ENCODE data around the gene AJM1. TPM values are rescaled to one million over a fixed set of nuclear protein-coding genes. Genes with fewer than 3 reads are reported as not detected.
A peak's percentile ranks its signal among the peaks of the same experiment; 100 is the strongest.

The AJM1 gene
- total RNA-seq, 1 donor from 2014 or later, result 2.7 TPM

DNA sequence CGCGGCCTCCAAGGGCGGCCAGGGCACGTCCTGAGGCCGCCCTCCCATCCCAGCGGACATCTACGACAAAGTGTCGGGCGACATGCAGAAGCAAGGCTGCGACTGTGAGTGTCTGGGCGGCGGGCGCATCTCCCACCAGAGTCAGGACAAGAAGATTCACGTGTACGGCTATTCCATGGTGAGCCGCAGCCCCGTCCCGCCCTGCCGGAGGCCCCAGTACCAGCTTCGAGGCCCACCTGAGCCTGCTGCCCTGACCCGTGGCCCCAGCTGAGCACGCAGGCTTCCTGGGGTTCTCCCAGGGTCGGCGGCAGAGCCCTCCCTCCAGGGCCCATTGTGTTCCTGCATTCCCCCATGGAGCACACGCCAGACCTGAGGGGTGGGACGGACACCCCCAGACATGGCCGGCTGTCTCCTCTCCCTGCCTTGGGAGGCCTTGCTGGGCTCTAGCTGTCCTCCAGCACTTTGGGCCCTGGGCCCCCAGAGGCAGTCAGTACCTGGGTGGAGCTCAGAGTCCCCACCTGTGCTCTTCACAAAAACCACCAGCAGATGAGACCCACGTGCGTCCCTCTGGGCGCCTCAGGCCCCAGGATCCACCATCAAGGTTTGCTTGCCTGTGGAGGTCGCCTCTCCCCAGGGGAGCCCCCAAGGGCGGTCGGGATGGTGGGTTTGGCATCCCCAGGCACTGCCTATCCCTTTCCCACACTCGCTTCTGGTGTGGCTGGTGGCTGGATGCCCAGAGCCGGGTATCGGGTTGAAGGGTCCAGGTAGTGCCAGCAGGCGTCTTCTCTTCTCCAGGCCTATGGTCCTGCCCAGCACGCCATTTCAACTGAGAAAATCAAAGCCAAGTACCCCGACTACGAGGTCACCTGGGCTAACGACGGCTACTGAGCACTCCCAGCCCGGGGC, 7.9 kb downstream of the AJM1 start:
- Histone ChIP-seq H3K4me3 (peak overlapping the region; percentile 89), H3K27me3 (peaks cover 19% of the 10 kb centered on the region), H3K36me3 (no peaks in the 10 kb centered on the region), H3K9me3 (no peaks in the 10 kb centered on the region), H3K27ac (peak overlapping the region; percentile 87), H3K4me1 (peaks cover 17% of the 10 kb centered on the region)
- no peak for DNase-seq
- no peak for ATAC-seq
- intact Hi-C loops (cut with DNase I), result no loop called here
- TF ChIP-seq, protein P1, sequence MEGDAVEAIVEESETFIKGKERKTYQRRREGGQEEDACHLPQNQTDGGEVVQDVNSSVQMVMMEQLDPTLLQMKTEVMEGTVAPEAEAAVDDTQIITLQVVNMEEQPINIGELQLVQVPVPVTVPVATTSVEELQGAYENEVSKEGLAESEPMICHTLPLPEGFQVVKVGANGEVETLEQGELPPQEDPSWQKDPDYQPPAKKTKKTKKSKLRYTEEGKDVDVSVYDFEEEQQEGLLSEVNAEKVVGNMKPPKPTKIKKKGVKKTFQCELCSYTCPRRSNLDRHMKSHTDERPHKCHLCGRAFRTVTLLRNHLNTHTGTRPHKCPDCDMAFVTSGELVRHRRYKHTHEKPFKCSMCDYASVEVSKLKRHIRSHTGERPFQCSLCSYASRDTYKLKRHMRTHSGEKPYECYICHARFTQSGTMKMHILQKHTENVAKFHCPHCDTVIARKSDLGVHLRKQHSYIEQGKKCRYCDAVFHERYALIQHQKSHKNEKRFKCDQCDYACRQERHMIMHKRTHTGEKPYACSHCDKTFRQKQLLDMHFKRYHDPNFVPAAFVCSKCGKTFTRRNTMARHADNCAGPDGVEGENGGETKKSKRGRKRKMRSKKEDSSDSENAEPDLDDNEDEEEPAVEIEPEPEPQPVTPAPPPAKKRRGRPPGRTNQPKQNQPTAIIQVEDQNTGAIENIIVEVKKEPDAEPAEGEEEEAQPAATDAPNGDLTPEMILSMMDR (IDR thresholded peaks at IDR 0.05), result no peak

DNA sequence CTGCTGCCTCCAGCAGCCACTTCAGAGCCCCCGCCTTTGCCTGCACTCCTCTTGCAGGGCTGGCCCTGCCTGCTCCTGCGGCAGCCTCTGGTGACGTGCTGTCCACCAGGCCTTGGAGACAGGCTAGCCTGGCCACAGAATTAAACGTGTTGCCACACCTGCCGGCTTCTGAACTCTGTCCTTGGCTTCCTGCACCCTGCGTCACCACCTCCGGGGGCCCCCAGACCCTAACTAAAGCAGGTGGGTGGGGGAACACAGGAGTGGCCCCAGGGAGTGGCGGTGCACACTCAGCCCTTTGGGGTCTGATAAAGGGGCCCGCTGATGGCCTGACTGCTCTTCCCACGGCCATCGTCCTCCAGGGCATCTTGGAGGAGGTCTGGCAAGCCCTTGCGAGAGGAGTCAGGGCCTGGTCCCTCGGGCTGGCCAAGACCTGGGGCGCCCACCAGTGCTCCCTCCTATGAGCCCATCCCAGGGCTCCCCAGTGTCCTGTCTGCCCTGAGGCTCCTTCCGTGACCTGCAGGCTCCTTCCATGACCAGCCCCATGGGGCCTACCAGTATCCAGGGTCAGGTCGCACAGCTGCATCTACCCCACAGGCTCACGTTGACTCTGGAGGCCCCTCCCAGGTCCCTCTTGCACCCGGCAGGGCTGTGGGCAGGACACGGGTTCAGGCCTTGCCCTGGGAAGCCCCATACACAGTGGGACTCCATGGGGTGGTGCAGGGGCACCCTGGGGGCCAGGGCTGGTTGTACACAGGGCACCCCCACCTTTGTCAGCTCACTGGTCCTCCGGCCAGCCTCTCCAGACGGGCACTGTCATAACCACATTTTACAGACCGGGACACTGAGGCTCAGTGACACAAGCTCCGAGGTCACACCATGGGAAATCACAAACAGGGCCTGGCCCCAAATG, 8.8 kb downstream of the AJM1 start:
- ATAC-seq (no peak), DNase-seq (no peak)
- H3K36me3 ChIP-seq, result no peaks in the 10 kb centered on the region
- peaks cover 11% of the 10 kb centered on the region for H3K27me3 ChIP-seq
- H3K27ac ChIP-seq, result no peak overlapping the region
- H3K4me1 ChIP-seq, result peaks cover 17% of the 10 kb centered on the region
- TF ChIP-seq, protein P1 (IDR thresholded peaks at IDR 0.05), result no peak
- intact Hi-C loops (cut with DNase I), result no loop called here
- H3K9me3 ChIP-seq, result no peaks in the 10 kb centered on the region
- H3K4me3 ChIP-seq, result no peak overlapping the region

DNA sequence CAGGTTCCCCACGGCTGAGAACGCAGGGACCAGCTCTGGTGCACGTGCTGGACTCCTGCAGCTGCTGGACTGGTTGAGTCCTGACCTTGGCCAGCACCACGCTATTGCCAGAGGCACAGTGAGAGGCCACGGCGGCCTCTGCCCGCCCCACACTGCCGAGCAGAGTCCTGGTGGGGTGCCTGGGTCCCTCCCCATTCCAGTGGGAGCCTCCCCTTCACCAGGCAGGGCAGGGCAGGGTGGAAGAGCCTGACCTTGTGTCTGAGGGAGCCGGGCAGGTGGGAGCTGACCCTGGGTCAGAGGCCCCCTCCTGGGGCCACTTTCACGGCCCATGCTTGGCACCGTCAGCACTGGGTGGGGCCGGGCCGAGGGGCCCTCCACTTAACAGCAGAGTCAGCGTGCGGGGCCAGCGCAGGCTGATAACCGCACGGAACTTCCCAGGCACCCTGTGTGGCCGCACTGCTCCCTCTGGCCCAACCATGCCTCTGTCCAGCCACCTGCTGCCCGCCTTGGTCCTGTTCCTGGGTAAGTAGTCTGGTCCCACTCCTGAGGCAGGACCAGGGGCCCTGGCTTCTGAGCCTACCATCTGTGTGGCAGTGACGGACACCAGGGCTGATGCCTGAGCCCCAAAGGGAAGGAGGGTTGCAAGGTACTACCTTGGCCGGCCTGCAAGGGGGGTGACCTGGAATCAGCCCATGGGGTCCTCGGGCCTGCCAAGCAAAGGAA, 9.8 kb downstream of the AJM1 start, which contains the start of gene MAMDC4:
TSS of gene MAMDC4 (plus strand) at position 406 of the 723 bp plus-strand sequence. CDS start at position 477, 71 bp downstream.
- Histone ChIP-seq H3K4me3 (no peak within 1 kb of the TSS), H3K9me3 (no peaks in the 10 kb centered on the region), H3K36me3 (no peaks in the 10 kb centered on the region), H3K27me3 (peaks cover 2% of the 10 kb centered on the region), H3K4me1 (peaks cover 12% of the 10 kb centered on the region), H3K27ac (no peak within 1 kb of the TSS)
- TF ChIP-seq, protein P1 (IDR thresholded peaks at IDR 0.05), result no peak
- intact Hi-C loops (cut with DNase I), result no loop called here
- no peak for ATAC-seq
- DNase-seq, result no peak

DNA sequence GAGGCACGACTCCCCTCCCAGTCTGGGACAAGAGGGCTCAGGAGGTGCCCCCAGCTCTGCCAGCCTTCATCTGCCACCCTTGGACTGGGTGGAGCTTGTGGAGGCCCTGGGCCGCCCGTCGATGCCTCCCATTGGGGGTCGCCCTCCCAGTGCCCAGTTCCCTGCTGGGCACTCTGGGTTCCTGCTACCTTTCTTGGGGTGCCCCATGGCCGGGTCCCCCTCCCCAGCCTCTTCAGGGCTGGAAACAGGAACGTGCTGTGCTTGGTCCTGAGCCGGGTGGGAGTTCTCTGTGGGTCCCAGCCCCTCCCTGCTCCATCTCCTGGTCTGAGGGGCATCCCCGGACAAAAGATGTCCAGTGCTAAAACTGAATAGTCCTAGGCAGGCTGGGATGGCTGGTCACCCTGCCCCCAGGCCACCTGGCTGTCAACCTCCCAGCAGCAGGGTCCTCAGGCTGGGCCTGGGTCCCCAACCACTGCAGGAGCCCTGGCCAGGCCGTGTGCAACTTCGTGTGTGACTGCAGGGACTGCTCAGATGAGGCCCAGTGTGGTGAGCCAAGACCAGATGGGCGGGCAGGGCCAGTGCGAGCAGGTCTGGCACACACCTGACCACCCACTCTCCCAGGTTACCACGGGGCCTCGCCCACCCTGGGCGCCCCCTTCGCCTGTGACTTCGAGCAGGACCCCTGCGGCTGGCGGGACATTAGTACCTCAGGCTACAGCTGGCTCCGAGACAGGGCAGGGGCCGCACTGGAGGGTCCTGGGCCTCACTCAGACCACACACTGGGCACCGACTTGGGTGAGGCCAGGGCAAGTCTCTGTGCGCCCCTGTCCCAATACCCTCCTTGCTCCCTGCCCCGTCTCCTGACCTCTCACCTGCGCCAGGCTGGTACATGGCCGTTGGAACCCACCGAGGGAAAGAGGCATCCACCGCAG, 10.7 kb downstream of the AJM1 start:
- TF ChIP-seq, protein P1 (IDR thresholded peaks at IDR 0.05), result no peak
- no peak for DNase-seq
- intact Hi-C loops (cut with DNase I), result no loop called here

More for the DNA sequence above, 10.7 kb downstream of the AJM1 start:
- Histone ChIP-seq H3K4me3 (no peak overlapping the region), H3K36me3 (no peaks in the 10 kb centered on the region), H3K9me3 (no peaks in the 10 kb centered on the region), H3K27me3 (no peaks in the 10 kb centered on the region), H3K4me1 (peaks cover 12% of the 10 kb centered on the region), H3K27ac (no peak overlapping the region)
- no peak for ATAC-seq
